Karpas-422 (cell line): ENCODE results near the gene ITLN2. TPM values are rescaled to one million over a fixed set of nuclear protein-coding genes. Genes with fewer than 3 reads are reported as not detected.
A peak's percentile ranks its signal among the peaks of the same experiment; 100 is the strongest.
"Not testable (repeated sequence)": the region's sequence is repeated elsewhere in the genome, so short reads cannot be mapped to it uniquely, and the experiment has no call there.

Experiments used
- DNase-seq: peaks from one replicate; pipeline ENCODE4 v3.0.0-alpha.2; 2015
- H2AFZ ChIP-seq: fragments of 200-600 bp; sonication (generic); 2 replicates; pipeline ENCODE4 v1.6.1; 2014; ENCODE audit warnings: antibody characterized with exemption, low read length, mixed read lengths
- H3K27ac ChIP-seq: fragments of 200-600 bp; sonication (generic); 2 replicates; pipeline ENCODE4 v1.5.1; 2014; ENCODE audit warnings: mild to moderate bottlenecking, low read length, moderate library complexity
- H3K27me3 ChIP-seq: fragments of 200-600 bp; sonication (generic); 2 replicates; pipeline ENCODE4 v1.6.1; 2014; ENCODE audit warnings: low read length, mixed read lengths
- H3K36me3 ChIP-seq: fragments of 200-600 bp; sonication (generic); 2 replicates; pipeline ENCODE4 v1.6.1; 2014; ENCODE audit warnings: low read length, mixed read lengths; ENCODE audit not compliant: insufficient read depth
- H3K4me1 ChIP-seq: fragments of 200-600 bp; sonication (generic); 2 replicates; pipeline ENCODE4 v1.6.1; 2014; ENCODE audit warnings: mild to moderate bottlenecking, low read length, mixed read lengths
- H3K4me2 ChIP-seq: fragments of 200-600 bp; sonication (generic); 2 replicates; pipeline ENCODE4 v1.6.1; 2014; ENCODE audit warnings: low read length, low read depth, mild to moderate bottlenecking; ENCODE audit not compliant: poor library complexity, severe bottlenecking
- H3K4me3 ChIP-seq: fragments of 200-600 bp; sonication (generic); 2 replicates; pipeline ENCODE4 v1.5.1; 2014; ENCODE audit warnings: mild to moderate bottlenecking, antibody characterized with exemption, low read length, mixed read lengths
- H3K79me2 ChIP-seq: fragments of 200-600 bp; sonication (generic); 2 replicates; pipeline ENCODE4 v1.6.1; 2014; ENCODE audit warnings: mild to moderate bottlenecking, low read length, mixed read lengths
- H3K9ac ChIP-seq: fragments of 200-600 bp; sonication (generic); 2 replicates; pipeline ENCODE4 v1.6.0; 2014; ENCODE audit warnings: low read length
- H3K9me2 ChIP-seq: fragments of 200-600 bp; sonication (generic), shearing (Covaris generic); replicated peaks from 2 replicates; pipeline ENCODE4 v1.6.0; 2014; ENCODE audit warnings: mild to moderate bottlenecking, low read length, moderate library complexity; ENCODE audit not compliant: insufficient read depth
- H3K9me3 ChIP-seq: fragments of 300-700, 200-600 bp; sonication (generic); 2 replicates; pipeline ENCODE4 v1.6.1; 2014; ENCODE audit warnings: low read length, mixed read lengths
- H4K20me1 ChIP-seq: fragments of 200-600 bp; sonication (generic); 2 replicates; pipeline ENCODE4 v1.6.1; 2014; ENCODE audit warnings: mild to moderate bottlenecking, antibody characterized with exemption, low read length, low read depth; ENCODE audit not compliant: insufficient read depth
- total RNA-seq: library from RNA; depleted of rRNA; stranded (reverse); fragments of >200 nt; shearing (Covaris generic); gene quantifications from 2 replicates; pipeline ENCODE4 v1.2.3, GENCODE V29; 2014; ENCODE audit warnings: low replicate concordance

The ITLN2 gene
- total RNA-seq, 1 experiment from 2014 or later: not detected

- Histone ChIP-seq H3K9me2 (no peaks in the 10 kb centered on the region), H3K9me3 (no peaks in the 10 kb centered on the region), H3K9ac (no peak overlapping the region), H3K36me3 (no peaks in the 10 kb centered on the region), H3K27ac (no peak overlapping the region), H3K4me1 (peaks cover 5% of the 10 kb centered on the region), H2AFZ (peak overlapping the region; percentile 74; the same call in 1 of the 2 replicates), H3K4me2 (peak overlapping the region; percentile 27), H3K4me3 (no peak overlapping the region), H3K27me3 (no peaks in the 10 kb centered on the region), H3K79me2 (no peaks in the 10 kb centered on the region), H4K20me1 (no peaks in the 10 kb centered on the region)
- no peak for DNase-seq
These were observed 18.9 kb downstream of the ITLN2 start for GRCh38 chr1:160935527-160936258.

- H3K27ac ChIP-seq, H2AFZ ChIP-seq, H3K9ac ChIP-seq, DNase-seq, H3K9me2 ChIP-seq, H3K79me2 ChIP-seq, H4K20me1 ChIP-seq, H3K4me1 ChIP-seq, H3K4me2 ChIP-seq, H3K4me3 ChIP-seq, H3K27me3 ChIP-seq, H3K9me3 ChIP-seq, H3K36me3 ChIP-seq: not testable (repeated sequence)
These were observed 21.3 kb downstream of the ITLN2 start for GRCh38 chr1:160933305-160933704.

GRCh38 chr1:160925652-160926244, 28.9 kb downstream of the ITLN2 start:
- Histone ChIP-seq H3K4me1 (no peaks in the 10 kb centered on the region), H3K9me2 (no peaks in the 10 kb centered on the region), H3K4me2 (no peak overlapping the region), H3K9me3 (no peaks in the 10 kb centered on the region), H4K20me1 (no peaks in the 10 kb centered on the region), H3K79me2 (no peaks in the 10 kb centered on the region), H3K27me3 (no peaks in the 10 kb centered on the region), H3K36me3 (no peaks in the 10 kb centered on the region), H3K9ac (no peak overlapping the region), H2AFZ (no peak overlapping the region), H3K27ac (no peak overlapping the region), H3K4me3 (no peak overlapping the region)
- no peak for DNase-seq

- Histone ChIP-seq H3K27ac (no peak overlapping the region), H4K20me1 (no peaks in the 10 kb centered on the region), H3K4me1 (no peaks in the 10 kb centered on the region), H2AFZ (no peak overlapping the region), H3K9ac (no peak overlapping the region), H3K27me3 (no peaks in the 10 kb centered on the region; the same call in 1 of the 2 replicates), H3K36me3 (no peaks in the 10 kb centered on the region), H3K79me2 (no peaks in the 10 kb centered on the region), H3K9me2 (no peaks in the 10 kb centered on the region), H3K4me2 (no peak overlapping the region), H3K9me3 (no peaks in the 10 kb centered on the region), H3K4me3 (no peak overlapping the region)
- DNase-seq: no peak
These were observed 29.6 kb downstream of the ITLN2 start for GRCh38 chr1:160924791-160925651.

GRCh38 chr1:160916666-160917065, 37.9 kb downstream of the ITLN2 start:
- Histone ChIP-seq H2AFZ (no peak overlapping the region), H3K4me3 (no peak overlapping the region), H3K27ac (no peak overlapping the region), H3K4me2 (no peak overlapping the region), H3K9me3 (no peaks in the 10 kb centered on the region), H3K9me2 (no peaks in the 10 kb centered on the region), H3K79me2 (no peaks in the 10 kb centered on the region), H3K9ac (no peak overlapping the region), H3K27me3 (no peaks in the 10 kb centered on the region; the same call in 1 of the 2 replicates), H3K36me3 (no peaks in the 10 kb centered on the region), H4K20me1 (no peaks in the 10 kb centered on the region), H3K4me1 (no peaks in the 10 kb centered on the region)
- DNase-seq: no peak

GRCh38 chr1:160913229-160913628, 41.4 kb downstream of the ITLN2 start:
- H3K9me2 ChIP-seq, H3K4me2 ChIP-seq, H3K36me3 ChIP-seq, H3K27ac ChIP-seq, H3K4me3 ChIP-seq, H3K27me3 ChIP-seq, H4K20me1 ChIP-seq, H3K9me3 ChIP-seq, H3K4me1 ChIP-seq, H2AFZ ChIP-seq, H3K79me2 ChIP-seq, H3K9ac ChIP-seq, DNase-seq: not testable (repeated sequence)

GRCh38 chr1:160911925-160912324, 42.7 kb downstream of the ITLN2 start:
- Histone ChIP-seq H3K9me2 (no peaks in the 10 kb centered on the region), H3K9ac (no peak overlapping the region), H3K27ac (no peak overlapping the region), H3K4me1 (no peaks in the 10 kb centered on the region), H3K27me3 (no peaks in the 10 kb centered on the region), H2AFZ (no peak overlapping the region), H3K9me3 (no peaks in the 10 kb centered on the region), H3K36me3 (no peaks in the 10 kb centered on the region), H3K79me2 (no peaks in the 10 kb centered on the region), H3K4me2 (no peak overlapping the region), H4K20me1 (no peaks in the 10 kb centered on the region), H3K4me3 (no peak overlapping the region)
- DNase-seq: no peak

GRCh38 chr1:160911441-160911840, 43.2 kb downstream of the ITLN2 start:
- H3K9me2 ChIP-seq: no peaks in the 10 kb centered on the region
- H3K27me3 ChIP-seq: no peaks in the 10 kb centered on the region
- no peaks in the 10 kb centered on the region for H3K79me2 ChIP-seq
- DNase-seq: no peak
- H4K20me1 ChIP-seq: no peaks in the 10 kb centered on the region
- no peak overlapping the region for H3K4me3 ChIP-seq
- H3K4me1 ChIP-seq: no peaks in the 10 kb centered on the region
- no peak overlapping the region for H2AFZ ChIP-seq
- H3K4me2 ChIP-seq: no peak overlapping the region
- H3K9me3 ChIP-seq: no peaks in the 10 kb centered on the region
- no peak overlapping the region for H3K9ac ChIP-seq
- H3K36me3 ChIP-seq: no peaks in the 10 kb centered on the region
- no peak overlapping the region for H3K27ac ChIP-seq
